HCT116 (cell line): Measurements from ENCODE around the gene ZNF620.

Source experiments
- CEBPB ChIP-seq: IDR thresholded peaks from 2 replicates; pipeline ENCODE4 v1.6.1; 2012; ENCODE audit warnings: low read depth
- CTCF ChIP-seq, 3 experiments: fragments of 200-600 bp in 1 of 3; sonication (generic) in 1 of 3; IDR thresholded peaks in 2 of 3; conservative IDR thresholded peaks in 1 of 3; 2 replicates each; pipeline ENCODE4 v1.5.1; 2012 to 2017; ENCODE audit warnings: low read depth in 2 of 3, low read length in 2 of 3, antibody characterized with exemption in 1 of 3, borderline replicate concordance in 1 of 3, control low read depth in 1 of 3, mild to moderate bottlenecking in 1 of 3, mixed read lengths in 1 of 3, mixed run types in 1 of 3, moderate library complexity in 1 of 3; ENCODE audit not compliant: insufficient read depth in 1 of 3
- EZH2 ChIP-seq: fragments of 200-600 bp; sonication (generic); IDR thresholded peaks from 2 replicates; pipeline ENCODE4 v1.6.1; 2017; ENCODE audit warnings: antibody characterized with exemption, mixed run types
- EZH2phosphoT487 ChIP-seq: fragments of 200-600 bp; IDR thresholded peaks from 2 replicates; pipeline ENCODE4 v1.6.1; 2018; ENCODE audit warnings: antibody characterized with exemption, borderline replicate concordance
- FOSL1 ChIP-seq: IDR thresholded peaks from 2 replicates; pipeline ENCODE4 v1.6.1; 2012; ENCODE audit warnings: low read depth
- JUND ChIP-seq: IDR thresholded peaks from 2 replicates; pipeline ENCODE4 v1.6.1; 2012
- MAX ChIP-seq: IDR thresholded peaks from 2 replicates; pipeline ENCODE4 v1.6.1; 2012
- POLR2A ChIP-seq: IDR thresholded peaks from 2 replicates; pipeline ENCODE4 v1.7.0; 2011; ENCODE audit warnings: borderline replicate concordance; ENCODE audit not compliant: insufficient read depth, insufficient read length; ENCODE audit errors: extremely low read depth
- POLR2AphosphoS5 ChIP-seq: IDR thresholded peaks from 2 replicates; pipeline ENCODE4 v1.6.1; 2011; ENCODE audit warnings: mild to moderate bottlenecking, low read depth, low read length, moderate library complexity
- SP1 ChIP-seq: IDR thresholded peaks from 2 replicates; pipeline ENCODE4 v1.6.1; 2012; ENCODE audit warnings: low read depth
- SRF ChIP-seq: IDR thresholded peaks from 2 replicates; pipeline ENCODE4 v1.6.1; 2012; ENCODE audit warnings: low read depth
- TCF7L2 ChIP-seq: IDR thresholded peaks from 2 replicates; pipeline ENCODE4 v1.7.0; 2011; ENCODE audit warnings: borderline replicate concordance, inconsistent platforms; ENCODE audit not compliant: insufficient read depth, insufficient read length; ENCODE audit errors: extremely low read depth
- YY1 ChIP-seq: IDR thresholded peaks from 2 replicates; pipeline ENCODE4 v1.6.1; 2011; ENCODE audit warnings: low read length, low read depth, moderate library complexity, mild to moderate bottlenecking; ENCODE audit not compliant: insufficient replicate concordance; ENCODE audit errors: extremely low read depth
- ZNF274 ChIP-seq: fragments of 200-500 bp; sonication (Bioruptor generic); IDR thresholded peaks from 2 replicates; pipeline ENCODE4 v1.6.1; 2014; ENCODE audit warnings: mild to moderate bottlenecking, low read depth, low read length, inconsistent platforms

GRCh38 chr3:40476478-40477470 lies 29.1 kb upstream of the ZNF620 start, which contains the start of gene ZNF619:
- no peak for TF ChIP-seq TCF7L2
- no peak for TF ChIP-seq CTCF (IDR thresholded peaks at IDR 0.05 in 2 of 3, conservative IDR thresholded peaks at IDR 0.05 in 1 of 3; ENCODE audit: borderline replicate concordance in 1 of 3, insufficient read depth in 1 of 3, low read depth in 2 of 3, low read length in 2 of 3)
- no peak for TF ChIP-seq EZH2
- no peak for TF ChIP-seq CEBPB
- peak; percentile 55 for TF ChIP-seq POLR2A
- no peak for TF ChIP-seq SP1
- no peak; the same call in 1 of the 2 replicates for TF ChIP-seq MAX
- TF ChIP-seq POLR2AphosphoS5: peak; percentile 92
- TF ChIP-seq YY1: no peak
- no peak for TF ChIP-seq FOSL1
- no peak for TF ChIP-seq EZH2phosphoT487
- no peak for TF ChIP-seq ZNF274
- no peak for TF ChIP-seq SRF
- no peak for TF ChIP-seq JUND
